Measurements from ENCODE around the gene CEACAM1. TPM values are rescaled to one million over a fixed set of nuclear protein-coding genes. Genes with fewer than 3 reads are reported as not detected.
A peak's percentile ranks its signal among the peaks of the same experiment; 100 is the strongest.

The CEACAM1 gene
- total and polyA plus RNA-seq, 2 of the 13 experiments (the other 11 are each of a cell fraction or from before 2014, with no cell fraction given), result 13.5 to 332 TPM

GRCh38 chr19:42459926-42460325, 68.4 kb downstream of the CEACAM1 start:
- H2AFZ ChIP-seq (ENCODE audit: low read length), result no peak overlapping the region
- ATAC-seq (no peak), DNase-seq (ENCODE audit: low spot score) (no peak), FAIRE-seq (no peak)
- H3K4me2 ChIP-seq (ENCODE audit: low read depth, low read length), result peak overlapping the region; percentile 18; the same call in 1 of the 2 replicates
- H3K27me3 ChIP-seq (ENCODE audit: control insufficient read depth in 1 of 2, insufficient read depth in 2 of 2, low read length in 2 of 2), result no peaks in the 10 kb centered on the region
- intact Hi-C loops (cut with micrococcal nuclease; ENCODE audit: unreplicated experiment) (loop anchor here (2.0 to 5.0 kb wide), 2 partner anchors 21 to 37 kb away; no protein-coding TSS in a partner anchor), in situ Hi-C loops (cut with HindIII; ENCODE audit: extremely low pct_ligation_motif_present, low pct_unique_long_range_greater_than_20kb) (no loop called here)
- H3K79me2 ChIP-seq (ENCODE audit: insufficient read depth, low read length), result no peaks in the 10 kb centered on the region
- no peaks in the 10 kb centered on the region for H3K9me3 ChIP-seq (ENCODE audit: low read length)
- H3K4me1 ChIP-seq (ENCODE audit: insufficient read depth, low read length), result peaks cover 62% of the 10 kb centered on the region
- no peak overlapping the region for H3K9ac ChIP-seq (ENCODE audit: insufficient read depth, low read depth, low read length)
- ChIA-PET CTCF (ENCODE audit: low intra/inter-chr PET ratio, low total read pairs) (no interaction called here), POLR2A (interaction anchor here (1.4 kb wide), 1 partner anchor 68 kb away, joined by 5 read pairs; the partner anchor contains the start of gene CEACAM1)
- H3K36me3 ChIP-seq (replicated peaks in 1 of 2; ENCODE audit: control insufficient read depth in 1 of 2, insufficient read depth in 2 of 2, low read length in 2 of 2), result no peaks in the 10 kb centered on the region
- H3K4me3 ChIP-seq (replicated peaks in 1 of 3; ENCODE audit: insufficient read depth in 1 of 3, low read depth in 2 of 3, low read length in 3 of 3), result no peak overlapping the region
- no TSS peak for BruUV-seq (replicated peaks)
- 30% methylated on average over 2 of the region's 2 CpGs for WGBS (ENCODE audit: low lambda C conversion rate)
- no peaks in the 10 kb centered on the region for H4K20me1 ChIP-seq (ENCODE audit: insufficient read depth, low read length)
- peak overlapping the region; percentile 21 for H3K27ac ChIP-seq (ENCODE audit: extremely low read length, insufficient read depth, low read length)
- TF ChIP-seq ZBTB10 (CRISPR knock-in tag; IDR thresholded peaks at IDR 0.05; ENCODE audit: borderline replicate concordance) (no peak), RARA (CRISPR knock-in tag; IDR thresholded peaks at IDR 0.05) (peak; percentile 24; the same call in 1 of the 2 replicates), MED1 (CRISPR knock-in tag; IDR thresholded peaks at IDR 0.05) (0 out of 2 replicates have a peak, but pooled peaks have one; percentile 21), RFXAP (CRISPR knock-in tag; IDR thresholded peaks at IDR 0.05; ENCODE audit: borderline replicate concordance) (no peak), POLR2G (IDR thresholded peaks at IDR 0.05; ENCODE audit: low read depth, low read length) (no peak), ZMYM4 (CRISPR knock-in tag; IDR thresholded peaks at IDR 0.05) (0 out of 2 replicates have a peak, but pooled peaks have one; percentile 36), SOX6 (IDR thresholded peaks at IDR 0.05) (no peak), SOX6 (CRISPR knock-in tag; IDR thresholded peaks at IDR 0.05) (peak; percentile 31; the same call in 1 of the 2 replicates), DDIT3 (CRISPR knock-in tag; IDR thresholded peaks at IDR 0.05) (no peak), NR2F6 (IDR thresholded peaks at IDR 0.05) (peak; percentile 71), NR2F6 (CRISPR knock-in tag; IDR thresholded peaks at IDR 0.05) (peak; percentile 54; the same call in 1 of the 2 replicates), ONECUT2 (CRISPR knock-in tag; IDR thresholded peaks at IDR 0.05) (peak; percentile 49; the same call in 1 of the 2 replicates), CEBPG (CRISPR knock-in tag; IDR thresholded peaks at IDR 0.05) (no peak), ZNF17 (CRISPR knock-in tag; IDR thresholded peaks at IDR 0.05) (no peak), TFE3 (CRISPR knock-in tag; IDR thresholded peaks at IDR 0.05) (peak; percentile 76; the same call in 1 of the 2 replicates), AGO1 (IDR thresholded peaks at IDR 0.05; ENCODE audit: low read depth, low read length, poor library complexity, severe bottlenecking) (no peak), ARID5B (CRISPR knock-in tag; IDR thresholded peaks at IDR 0.05) (peak; percentile 18; the same call in 1 of the 2 replicates), ZNF644 (CRISPR knock-in tag; IDR thresholded peaks at IDR 0.05; ENCODE audit: low read depth) (0 out of 2 replicates have a peak, but pooled peaks have one; percentile 7), ZNF333 (CRISPR knock-in tag; IDR thresholded peaks at IDR 0.05; ENCODE audit: borderline replicate concordance) (no peak)

Measured in HepG2 (cell line).